ENCODE results near the gene BACE2.

DNA sequence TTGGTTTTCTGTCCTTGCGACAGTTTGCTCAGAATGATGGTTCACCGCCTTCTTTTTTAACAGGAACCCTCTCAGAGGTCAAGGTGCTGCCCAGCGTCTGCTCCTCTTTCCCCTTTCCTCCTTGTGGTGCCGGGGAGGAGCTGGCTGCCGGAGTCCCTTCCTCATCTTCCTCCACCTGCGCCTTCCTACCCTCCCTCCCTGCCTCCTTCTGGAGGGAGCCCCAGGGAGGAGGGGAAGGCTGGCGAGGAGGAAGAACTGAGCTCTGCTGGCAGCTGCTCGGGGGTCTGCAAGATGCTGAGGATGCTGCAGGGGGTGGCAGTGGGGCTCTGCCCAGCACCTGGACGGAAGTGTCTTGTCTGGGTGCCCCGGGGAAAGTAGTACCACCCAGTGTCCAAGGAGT, 31.2 kb downstream of the BACE2 start:
- TF ChIP-seq, protein P1, sequence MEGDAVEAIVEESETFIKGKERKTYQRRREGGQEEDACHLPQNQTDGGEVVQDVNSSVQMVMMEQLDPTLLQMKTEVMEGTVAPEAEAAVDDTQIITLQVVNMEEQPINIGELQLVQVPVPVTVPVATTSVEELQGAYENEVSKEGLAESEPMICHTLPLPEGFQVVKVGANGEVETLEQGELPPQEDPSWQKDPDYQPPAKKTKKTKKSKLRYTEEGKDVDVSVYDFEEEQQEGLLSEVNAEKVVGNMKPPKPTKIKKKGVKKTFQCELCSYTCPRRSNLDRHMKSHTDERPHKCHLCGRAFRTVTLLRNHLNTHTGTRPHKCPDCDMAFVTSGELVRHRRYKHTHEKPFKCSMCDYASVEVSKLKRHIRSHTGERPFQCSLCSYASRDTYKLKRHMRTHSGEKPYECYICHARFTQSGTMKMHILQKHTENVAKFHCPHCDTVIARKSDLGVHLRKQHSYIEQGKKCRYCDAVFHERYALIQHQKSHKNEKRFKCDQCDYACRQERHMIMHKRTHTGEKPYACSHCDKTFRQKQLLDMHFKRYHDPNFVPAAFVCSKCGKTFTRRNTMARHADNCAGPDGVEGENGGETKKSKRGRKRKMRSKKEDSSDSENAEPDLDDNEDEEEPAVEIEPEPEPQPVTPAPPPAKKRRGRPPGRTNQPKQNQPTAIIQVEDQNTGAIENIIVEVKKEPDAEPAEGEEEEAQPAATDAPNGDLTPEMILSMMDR (IDR thresholded peaks at IDR 0.05; ENCODE audit: insufficient read depth, low read length, poor library complexity, severe bottlenecking): no peak
- TF ChIP-seq EZH2phosphoT487 (conservative IDR thresholded peaks at IDR 0.05; ENCODE audit: low read length): no peak
